Measurements from ENCODE around the gene LRP1.

GRCh38 chr12:57135527-57136326 lies 7.4 kb downstream of the LRP1 start:
- TF ChIP-seq CTCF (IDR thresholded peaks at IDR 0.05; ENCODE audit: low read depth, low read length) = no peak
- no peak for TF ChIP-seq EZH2phosphoT487 (IDR thresholded peaks at IDR 0.05; ENCODE audit: low read depth)

Data from OCI-LY3 (cell line).